ENCODE results near the gene ENAH. TPM values are rescaled to one million over a fixed set of nuclear protein-coding genes. Genes with fewer than 3 reads are reported as not detected.
"Not testable (repeated sequence)": the region's sequence is repeated elsewhere in the genome, so short reads cannot be mapped to it uniquely, and the experiment has no call there.

ENAH gene
- total RNA-seq, 1 donor from 2014 or later, result 73.5 TPM

DNA sequence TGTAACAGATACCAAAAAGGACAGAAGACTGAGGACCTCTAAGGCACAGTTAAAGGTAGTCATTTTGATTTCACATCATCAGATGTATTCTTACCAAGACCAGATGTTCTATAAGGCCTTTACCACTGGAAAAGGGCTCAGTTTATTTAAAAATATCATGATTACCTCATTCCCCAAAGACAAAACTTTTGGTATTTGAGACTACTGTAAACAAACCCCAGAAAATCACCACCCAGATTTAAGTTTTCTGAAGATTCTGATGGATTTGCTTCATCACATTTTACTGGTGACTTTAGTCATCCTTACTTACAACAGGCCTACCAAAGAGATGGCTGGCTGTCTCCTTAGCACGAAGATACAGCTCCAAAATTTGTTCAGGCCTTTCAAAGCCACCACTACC lies 8.3 kb downstream of the ENAH start:
- DNase-seq, result no peak

DNA sequence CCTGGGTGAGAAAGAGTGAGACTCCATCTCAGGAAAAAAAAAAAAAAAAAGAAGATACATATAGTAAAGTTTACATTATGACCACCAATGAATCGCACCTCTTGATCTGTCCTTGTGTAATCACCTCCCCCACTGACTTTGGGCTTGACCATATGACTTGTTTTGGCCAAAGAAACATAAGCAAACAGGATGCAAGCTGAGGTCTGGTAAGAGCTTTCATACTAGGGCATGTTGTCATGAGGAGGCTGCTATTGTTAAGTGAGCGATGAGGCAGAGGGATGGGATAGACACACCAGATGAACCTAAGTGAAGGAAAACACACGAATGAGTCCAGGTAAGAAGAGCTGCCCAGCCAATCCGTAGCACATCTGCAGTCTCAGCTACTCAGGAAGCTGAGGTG lies 10.7 kb downstream of the ENAH start:
- DNase-seq, result no peak

DNA sequence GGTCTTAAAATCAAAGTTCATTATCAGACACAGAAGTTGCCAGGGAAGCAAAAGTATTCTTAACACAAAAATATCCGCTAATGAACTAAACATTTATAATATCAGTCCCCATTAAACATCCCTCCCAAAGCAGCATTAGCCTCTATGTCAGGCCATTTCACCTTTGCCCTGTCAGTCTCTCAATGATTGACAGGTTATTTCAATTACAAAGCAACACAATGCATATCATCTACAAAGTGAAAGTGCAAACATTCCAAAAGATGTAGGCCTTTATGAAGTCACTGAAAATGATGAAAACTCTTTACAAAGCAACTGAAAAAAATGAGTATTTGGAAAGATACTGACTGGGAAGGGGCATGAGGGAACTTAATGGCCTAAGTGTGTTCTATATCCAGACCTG lies 14.1 kb downstream of the ENAH start:
- DNase-seq, result no peak

DNA sequence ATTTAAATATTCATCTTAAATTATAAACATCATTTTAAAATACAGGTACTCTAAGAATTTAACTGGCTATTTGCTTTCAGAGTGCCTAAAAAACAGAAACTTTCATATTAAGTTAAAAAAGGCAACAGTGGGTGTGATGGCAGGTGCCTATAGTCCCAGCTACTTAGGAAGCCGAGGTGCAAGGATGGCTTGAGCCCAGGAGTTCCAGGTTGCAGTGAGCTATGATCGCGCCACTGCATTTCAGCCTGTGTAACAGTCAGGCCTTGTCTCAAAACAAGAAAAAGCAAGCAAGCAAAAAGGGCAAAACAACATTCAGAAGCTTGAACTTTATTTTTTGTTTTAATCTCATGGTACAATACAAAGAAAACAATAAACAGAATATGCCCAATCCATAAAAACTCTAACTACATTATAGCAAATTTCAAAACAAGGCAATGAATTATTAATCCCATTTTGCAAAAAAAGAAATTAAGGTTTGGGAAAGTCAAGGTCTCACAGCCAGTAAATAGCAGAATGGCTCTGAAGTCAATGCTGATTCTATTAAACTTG lies 15.2 kb downstream of the ENAH start:
- DNase-seq, result no peak

DNA sequence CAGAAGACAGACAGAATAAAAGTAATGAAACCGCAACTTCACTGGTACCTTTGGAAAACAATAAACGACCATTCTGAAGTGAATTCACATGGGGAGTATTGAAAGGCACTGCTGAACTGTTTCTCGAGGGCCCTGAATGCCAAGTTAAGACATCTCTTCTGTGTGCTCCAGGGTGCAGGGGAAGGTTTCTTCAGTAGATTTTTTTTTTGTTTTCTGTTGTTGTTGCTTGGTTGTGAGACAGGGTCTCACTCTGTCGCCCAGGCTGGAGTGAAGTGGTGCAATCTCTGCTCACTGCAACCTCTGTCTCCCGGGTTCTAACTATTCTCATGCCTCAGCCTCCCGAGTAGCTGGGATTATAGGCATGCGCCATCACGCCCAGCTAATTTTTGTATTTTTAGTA lies 15.9 kb downstream of the ENAH start:
- DNase-seq, result not testable (repeated sequence)

DNA sequence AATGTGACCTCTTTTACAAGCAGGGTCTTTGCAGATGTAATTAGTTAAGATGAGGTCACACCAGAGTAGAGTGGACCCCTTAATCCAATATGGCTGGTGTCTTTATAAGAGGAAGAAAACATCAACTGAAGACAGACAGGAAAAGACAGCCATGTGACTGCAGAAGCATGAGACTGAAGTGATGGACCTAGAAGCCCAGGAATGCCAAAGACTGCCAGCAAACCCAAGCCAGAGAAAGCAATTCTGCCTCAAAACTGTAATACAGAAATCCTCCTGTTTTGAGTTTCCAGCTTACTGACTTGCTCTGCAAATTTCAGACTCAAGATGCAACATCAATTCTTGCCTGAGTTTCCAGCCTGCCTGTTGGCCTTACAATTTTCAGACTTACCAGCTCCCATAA lies 17.3 kb downstream of the ENAH start:
- no peak for DNase-seq

DNA sequence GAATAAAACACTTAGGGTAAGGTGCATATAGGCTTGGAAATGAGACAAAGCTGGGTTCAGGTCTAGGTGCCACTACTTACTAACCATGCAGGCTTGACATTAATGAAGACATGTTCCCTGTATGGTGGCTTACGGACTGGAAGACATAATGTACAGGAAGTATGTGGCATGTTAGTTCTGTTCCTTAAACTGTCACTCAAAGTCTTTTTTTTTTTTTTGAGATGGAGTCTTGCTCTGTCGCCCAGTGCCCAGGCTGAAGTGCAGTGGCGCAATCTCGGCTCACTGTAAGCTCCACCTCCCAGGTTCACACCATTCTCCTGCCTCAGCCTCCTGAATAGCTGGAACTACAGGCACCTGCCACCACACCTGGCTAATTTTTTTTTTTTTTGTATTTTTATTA lies 20.1 kb downstream of the ENAH start:
- DNase-seq, result not testable (repeated sequence)

DNA sequence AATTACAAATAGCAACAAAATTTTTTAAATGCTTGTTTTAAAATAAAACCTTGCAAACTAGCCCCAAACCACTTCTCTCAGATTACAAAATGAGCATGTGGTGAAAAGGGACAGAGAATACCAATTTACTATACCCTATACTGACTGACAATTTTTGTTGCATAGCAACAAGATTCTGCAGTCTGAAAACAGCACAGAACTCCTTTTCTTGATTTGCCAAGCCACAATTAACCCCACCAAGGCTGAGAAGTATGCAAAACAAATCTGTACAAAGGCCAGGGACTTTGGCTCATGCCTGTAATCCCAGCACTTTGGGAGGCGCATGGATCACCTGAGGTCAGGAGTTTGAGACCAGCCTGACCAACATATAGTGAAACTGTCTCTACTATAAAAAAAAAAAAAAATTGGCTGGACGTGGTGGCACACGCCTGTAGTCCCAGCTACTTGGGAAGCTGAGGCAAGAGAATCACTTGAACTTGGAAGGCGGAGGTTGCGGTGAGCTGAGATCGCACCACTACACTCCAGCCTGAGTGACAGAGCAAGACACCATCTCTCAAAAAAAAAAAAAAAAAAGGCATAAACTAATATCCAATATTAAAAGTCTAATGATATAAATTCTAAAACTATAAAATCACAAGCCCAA lies 21.8 kb downstream of the ENAH start:
- no peak for DNase-seq

DNA sequence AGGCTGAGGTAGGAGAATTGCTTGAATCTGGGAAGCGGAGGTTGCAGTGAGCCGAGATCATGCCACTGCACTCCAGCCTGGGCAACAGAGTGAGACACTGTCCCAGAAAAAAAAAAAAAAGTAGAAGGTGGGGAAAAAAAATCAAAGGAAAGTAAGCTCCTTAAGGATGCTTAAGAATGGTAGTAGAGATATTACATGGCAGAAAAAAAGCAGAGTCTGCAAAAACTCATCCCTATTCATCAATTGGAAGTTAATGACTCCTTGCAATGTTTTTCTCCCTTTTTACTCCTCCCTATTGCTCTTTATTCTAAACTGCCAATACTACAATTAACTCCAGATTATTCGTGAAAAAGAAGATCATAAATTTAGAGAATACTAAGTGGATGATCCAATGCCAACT lies 23.4 kb downstream of the ENAH start:
- no peak for DNase-seq

DNA sequence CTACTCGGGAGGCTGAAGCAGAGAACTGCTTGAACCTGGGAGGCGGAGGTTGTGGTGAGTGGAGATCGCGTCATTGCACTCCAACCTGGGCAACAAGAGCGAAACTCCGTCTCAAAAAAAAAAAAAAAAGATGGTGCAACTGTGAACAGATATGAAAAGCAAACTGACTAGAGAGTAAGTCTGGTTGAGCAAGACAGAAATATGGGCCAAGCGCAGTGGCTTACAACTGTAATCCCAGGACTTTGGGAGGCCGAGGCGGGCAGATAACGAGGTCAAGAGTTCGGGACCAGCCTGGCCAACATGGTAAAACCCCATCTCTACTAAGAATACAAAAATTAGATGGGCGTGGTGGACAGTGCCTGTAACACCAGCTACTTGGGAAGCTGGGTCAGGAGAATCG lies 24.1 kb downstream of the ENAH start:
- not testable (repeated sequence) for DNase-seq

DNA sequence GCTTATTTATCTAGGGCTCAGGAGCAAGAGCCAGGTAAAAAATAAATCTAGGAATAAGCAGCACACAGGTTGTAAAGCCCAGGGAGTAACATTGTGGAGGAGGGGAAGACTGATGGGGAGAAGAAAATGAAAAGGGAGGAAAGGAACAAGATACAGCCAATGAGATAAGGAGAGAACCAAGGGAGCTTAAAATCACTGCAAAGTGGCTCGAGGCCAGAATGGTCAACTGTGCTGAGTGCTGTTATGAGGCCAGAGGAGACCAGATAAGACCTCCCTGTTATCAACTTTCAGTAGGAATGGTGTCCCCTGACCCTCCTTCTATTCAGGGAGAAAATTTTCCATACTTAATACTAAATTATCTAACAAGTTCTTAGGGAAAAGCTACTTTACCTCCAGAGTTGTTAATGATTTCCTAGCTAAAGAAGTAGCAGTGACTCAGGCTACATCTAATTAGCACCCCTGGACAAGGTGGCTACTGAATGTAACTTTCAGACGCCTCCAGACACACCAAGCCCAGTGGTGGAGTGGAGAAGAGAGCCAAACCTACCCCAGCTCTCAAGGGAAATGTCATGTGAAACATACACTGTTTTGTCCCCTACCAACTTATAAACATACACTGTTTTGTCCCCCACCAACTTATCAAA lies 25.5 kb downstream of the ENAH start:
- no peak for DNase-seq

DNA sequence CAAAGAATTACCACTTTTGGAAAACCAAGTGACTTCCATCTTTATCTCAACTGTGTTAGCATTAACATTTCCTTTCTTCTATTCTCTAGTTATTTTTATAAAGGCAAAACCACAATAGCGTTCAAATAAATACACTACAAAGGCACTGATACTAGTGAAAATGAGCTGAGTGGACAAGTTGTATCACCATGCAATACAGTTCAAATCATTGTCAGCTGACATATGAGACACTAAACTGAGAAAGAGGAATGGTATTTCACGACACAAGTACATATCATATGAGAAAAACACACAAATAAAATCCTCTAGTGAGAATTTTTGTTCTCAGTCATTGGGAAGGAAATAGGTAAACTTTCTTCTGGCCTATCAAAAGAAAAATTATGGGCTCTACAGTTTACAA lies 26.2 kb downstream of the ENAH start:
- no peak for DNase-seq

DNA sequence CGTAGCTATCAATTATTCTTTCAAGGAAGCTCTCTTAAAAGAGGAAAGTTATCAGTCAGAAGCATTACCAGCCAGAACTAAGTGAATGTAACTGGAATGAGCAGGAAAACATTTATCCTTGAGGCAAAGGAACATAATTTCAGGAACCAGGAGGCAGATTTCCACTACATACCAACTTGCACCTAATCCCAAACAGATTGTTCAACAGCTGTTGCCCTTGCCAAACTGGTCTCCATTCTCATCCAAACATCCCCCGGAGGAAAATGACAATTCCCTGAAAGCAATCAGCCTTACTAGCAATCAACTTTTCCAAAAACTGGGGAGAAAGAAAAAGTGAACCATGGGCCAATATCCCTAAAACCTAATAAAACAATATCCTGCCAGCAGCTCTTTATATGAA lies 35.0 kb downstream of the ENAH start:
- DNase-seq, result no peak

DNA sequence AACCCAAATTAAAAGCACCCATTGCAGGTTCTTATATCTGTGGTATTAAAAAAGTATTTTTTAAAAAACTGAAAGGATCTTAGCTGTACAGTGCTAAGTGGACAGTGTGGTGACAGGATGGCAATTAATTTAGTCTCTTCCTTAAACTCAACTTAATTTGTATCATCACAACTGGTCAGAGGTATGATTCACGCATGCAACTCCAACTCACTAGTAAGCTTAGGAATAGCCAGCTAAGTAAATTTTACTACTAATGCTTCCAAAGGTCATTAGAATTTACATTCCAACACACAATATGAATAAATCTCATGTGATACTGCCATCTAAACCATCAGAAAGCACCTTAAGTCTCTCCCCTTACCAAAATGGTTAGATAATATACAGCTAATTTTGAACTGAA lies 35.4 kb downstream of the ENAH start:
- DNase-seq, result no peak

DNA sequence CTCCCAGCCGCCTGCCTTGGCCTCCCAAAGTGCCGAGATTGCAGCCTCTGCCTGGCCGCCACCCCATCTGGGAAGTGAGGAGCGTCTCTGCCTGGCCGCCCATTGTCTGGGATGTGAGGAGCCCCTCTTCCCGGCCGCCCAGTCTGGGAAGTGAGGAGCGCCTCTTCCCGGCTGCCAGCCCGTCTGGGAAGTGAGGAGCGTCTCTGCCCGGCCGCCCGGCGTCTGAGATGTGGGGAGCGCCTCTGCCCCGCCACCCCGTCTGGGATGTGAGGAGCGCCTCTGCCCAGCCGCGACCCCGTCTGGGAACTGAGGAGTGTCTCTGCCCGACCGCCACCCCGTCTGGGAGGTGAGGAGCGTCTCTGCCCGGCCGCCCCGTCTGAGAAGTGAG lies 37.5 kb downstream of the ENAH start:
- DNase-seq, result not testable (repeated sequence)

DNA sequence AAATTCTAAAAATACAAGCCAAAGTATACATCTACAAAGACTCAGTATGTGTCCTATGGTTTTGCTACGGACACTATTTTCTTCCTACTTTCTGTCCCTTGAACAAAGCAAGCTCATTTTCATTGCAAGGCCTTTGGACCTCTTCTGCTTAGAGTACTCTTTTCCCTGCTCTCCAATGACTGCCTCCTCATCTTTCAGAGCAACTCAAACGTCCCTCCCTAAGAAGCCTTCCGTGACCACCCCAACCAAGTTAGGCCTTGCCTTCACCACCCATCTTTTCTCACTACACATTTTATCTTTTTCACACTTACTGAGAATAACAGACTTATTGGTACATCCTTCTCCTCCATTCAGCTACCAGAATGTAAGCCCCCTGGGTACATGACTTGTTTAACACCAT lies 39.9 kb downstream of the ENAH start:
- DNase-seq, result no peak

DNA sequence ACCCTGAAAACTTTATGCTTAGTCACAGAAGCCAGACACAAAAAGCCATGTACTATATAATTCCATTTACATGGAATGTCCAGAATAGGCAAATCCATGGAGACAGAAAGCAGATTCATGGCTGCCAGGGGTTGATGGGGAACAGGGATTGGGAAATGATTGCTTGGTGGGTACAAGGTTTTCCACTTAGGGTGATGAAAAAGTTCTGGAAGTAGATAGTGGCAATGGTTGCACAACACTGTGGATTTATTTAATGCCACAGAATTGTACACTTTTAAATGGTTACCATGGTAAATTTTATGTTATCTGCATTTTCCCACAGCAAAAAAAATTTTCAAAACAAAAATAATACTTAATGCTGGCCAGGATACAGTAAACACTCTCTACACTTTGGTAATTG lies 40.6 kb downstream of the ENAH start:
- no peak for DNase-seq

DNA sequence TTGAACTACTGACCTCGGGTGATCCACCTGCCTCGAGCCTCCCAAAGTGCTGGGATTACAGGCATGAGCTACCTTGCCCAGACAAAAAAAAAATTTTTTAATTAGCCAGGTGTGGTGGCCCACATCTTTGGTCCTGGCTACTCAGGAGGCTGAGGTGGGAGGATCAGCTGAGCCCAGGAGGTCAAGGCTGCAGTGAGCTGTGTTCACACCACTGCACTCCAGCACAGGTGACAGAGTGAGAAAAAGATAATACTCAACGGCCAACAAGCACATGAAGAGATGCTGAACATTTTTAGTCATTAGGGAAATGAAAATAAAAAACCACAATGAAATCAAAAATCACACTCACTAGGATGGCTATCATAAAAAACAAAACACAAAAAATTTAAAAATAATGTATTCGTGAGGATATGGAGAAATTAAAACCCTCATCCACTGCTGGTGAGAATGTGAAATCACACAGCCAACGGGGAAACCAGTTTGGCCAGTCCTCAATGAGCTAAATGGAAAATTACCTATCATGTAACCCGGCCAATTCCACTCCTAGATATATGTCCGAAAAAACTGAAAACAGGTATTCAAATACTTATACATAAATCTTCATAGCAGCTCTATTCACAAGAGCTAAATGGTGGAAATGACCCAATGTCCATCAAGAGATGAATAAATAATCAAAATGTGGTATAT lies 41.2 kb downstream of the ENAH start:
- DNase-seq, result no peak

DNA sequence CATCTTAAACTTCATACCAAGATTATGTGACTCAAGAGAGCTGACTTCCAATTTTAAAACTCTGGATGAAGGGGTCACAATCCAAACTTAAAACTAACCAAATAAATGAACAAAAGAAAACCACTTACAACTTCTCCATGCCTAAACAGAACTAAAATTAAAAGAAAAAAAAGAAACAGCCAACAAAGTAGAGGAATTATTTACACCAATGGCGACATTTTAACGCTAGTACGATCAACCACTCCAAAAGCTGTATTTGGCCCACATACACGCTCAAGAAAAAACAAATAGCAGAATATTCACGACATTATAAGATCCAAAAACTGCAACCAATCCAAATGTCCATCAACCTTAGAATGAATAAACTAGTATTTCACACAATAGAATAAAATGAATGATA lies 42.4 kb downstream of the ENAH start:
- no peak for DNase-seq

DNA sequence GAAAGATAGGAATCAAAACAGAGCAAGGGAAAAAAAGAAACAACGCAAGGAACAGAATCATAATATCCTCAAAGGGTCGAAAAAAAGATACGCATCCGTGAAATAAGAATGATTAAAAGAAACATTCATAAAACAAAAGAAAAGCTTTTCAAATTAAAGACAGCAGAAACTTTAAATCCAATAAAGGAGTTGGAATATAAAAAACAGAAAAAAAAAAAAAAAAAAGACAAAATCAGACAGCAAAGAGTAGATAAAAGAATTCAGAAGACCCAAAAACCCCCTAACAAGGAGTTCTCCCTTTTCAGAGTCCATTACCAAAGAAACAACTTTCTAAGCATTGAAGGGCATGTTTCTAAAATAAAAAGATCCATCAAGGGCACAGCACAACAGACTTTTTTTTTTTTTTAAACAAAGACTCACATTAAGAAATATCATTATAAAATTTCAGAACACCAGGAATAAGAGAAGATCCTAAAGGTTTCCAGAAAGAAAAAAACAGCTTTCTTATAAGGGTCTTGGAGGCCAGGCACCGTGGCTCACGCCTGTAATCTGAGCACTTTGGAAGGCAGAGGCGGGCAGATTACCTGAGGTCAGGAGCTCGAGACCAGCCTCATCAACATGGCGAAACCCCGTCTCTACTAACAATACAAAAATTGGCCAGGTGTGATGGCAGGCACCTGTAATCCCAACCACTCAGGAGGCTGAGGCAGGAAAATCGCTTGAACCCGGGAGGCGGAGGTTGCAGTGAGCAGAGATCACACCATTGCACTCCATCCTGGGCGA lies 44.7 kb downstream of the ENAH start:
- no peak for DNase-seq

DNA sequence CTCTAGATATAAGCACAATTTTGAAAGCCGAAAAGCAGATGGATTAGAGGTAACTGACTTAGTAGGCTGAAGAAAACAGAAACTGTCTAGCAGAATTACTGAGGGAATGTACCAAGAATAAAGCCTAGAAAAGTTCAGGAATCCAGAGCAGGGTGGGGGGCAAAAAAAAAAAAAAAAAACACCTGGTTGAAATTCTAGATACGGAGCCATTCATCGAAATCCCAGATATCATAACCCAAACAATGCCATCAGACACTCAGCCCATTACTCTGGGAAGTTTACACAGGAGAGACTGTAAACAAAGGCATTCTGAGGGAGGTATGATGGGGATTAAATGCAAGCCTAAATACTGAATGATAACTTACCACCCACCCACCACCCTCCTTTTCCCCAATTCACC lies 45.6 kb downstream of the ENAH start:
- no peak for DNase-seq

DNA sequence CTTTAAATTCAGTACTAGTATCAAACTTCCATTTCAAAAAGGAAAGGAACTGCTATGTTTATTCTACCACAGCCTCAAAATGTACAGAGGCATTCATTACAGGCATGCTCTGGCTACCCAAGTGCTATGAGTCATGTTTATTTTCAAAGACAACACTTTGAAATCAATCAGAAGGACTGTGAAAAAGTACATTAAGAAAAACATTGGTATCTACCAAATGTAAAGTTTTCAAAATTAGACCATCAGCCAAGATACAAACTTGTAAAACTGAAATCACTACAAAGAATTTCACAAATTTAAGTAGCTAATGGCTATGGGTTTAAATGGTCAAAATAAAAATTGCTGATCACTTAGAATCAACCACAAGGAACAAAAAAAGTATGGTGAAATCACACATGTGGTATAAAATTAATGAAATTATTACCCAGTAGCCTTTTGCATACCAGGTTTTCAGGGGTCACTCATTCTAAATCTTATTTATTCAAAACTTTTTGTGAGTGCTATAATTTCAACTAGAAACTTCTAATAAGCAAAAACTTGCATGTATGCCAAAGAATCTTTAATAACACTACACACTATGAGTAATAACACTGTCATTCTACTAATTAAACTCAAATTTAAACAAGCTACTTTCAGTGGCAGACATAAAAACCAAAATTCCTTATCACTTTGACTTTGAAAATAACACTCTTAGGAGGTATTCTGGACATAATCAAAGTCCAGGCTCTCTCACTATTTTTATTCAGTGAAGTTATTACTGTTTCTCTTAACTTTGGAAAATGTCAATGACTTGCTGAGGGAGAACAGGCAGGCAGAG lies 49.2 kb downstream of the ENAH start:
- DNase-seq, result no peak

All from occipital lobe (tissue), 2 donors.